NT2/D1 (cell line): ENCODE data around the gene CSRP1.
"Not testable (repeated sequence)": the region's sequence is repeated elsewhere in the genome, so short reads cannot be mapped to it uniquely, and the experiment has no call there.

Experiments used
- DNase-seq: peaks from one replicate; pipeline ENCODE4 v3.0.0-alpha.2; 2011; ENCODE audit warnings: low read depth, low spot score
- H3K27me3 ChIP-seq: 2 replicates; pipeline ENCODE4 v1.6.0; 2011; ENCODE audit warnings: mild to moderate bottlenecking; ENCODE audit not compliant: insufficient read length, insufficient read depth
- H3K36me3 ChIP-seq: 2 replicates; pipeline ENCODE4 v1.6.1; 2011; ENCODE audit warnings: mild to moderate bottlenecking, low read length, mixed read lengths; ENCODE audit not compliant: insufficient read depth, insufficient read length
- H3K4me1 ChIP-seq: 2 replicates; pipeline ENCODE4 v1.5.1; 2011; ENCODE audit not compliant: insufficient read depth, insufficient read length
- H3K4me3 ChIP-seq: 2 replicates; pipeline ENCODE4 v1.5.1; 2011; ENCODE audit warnings: low read depth; ENCODE audit not compliant: insufficient read length
- H3K9ac ChIP-seq: 2 replicates; pipeline ENCODE4 v1.6.0; 2011; ENCODE audit warnings: low read depth; ENCODE audit not compliant: insufficient read length
- H3K9me3 ChIP-seq: 2 replicates; pipeline ENCODE4 v1.5.1; 2011; ENCODE audit warnings: mild to moderate bottlenecking, low read length; ENCODE audit not compliant: insufficient read depth
- SUZ12 ChIP-seq: IDR thresholded peaks from 2 replicates; pipeline ENCODE4 v1.6.1; 2011; ENCODE audit not compliant: insufficient read length, insufficient read depth; ENCODE audit errors: extremely low read depth
- YY1 ChIP-seq: IDR thresholded peaks from 2 replicates; pipeline ENCODE4 v1.6.1; 2011; ENCODE audit not compliant: insufficient read length, insufficient read depth
- ZNF274 ChIP-seq: IDR thresholded peaks from 2 replicates; pipeline ENCODE4 v1.6.1; 2011; ENCODE audit warnings: mild to moderate bottlenecking, low read depth, low read length

Gene CSRP1

DNA sequence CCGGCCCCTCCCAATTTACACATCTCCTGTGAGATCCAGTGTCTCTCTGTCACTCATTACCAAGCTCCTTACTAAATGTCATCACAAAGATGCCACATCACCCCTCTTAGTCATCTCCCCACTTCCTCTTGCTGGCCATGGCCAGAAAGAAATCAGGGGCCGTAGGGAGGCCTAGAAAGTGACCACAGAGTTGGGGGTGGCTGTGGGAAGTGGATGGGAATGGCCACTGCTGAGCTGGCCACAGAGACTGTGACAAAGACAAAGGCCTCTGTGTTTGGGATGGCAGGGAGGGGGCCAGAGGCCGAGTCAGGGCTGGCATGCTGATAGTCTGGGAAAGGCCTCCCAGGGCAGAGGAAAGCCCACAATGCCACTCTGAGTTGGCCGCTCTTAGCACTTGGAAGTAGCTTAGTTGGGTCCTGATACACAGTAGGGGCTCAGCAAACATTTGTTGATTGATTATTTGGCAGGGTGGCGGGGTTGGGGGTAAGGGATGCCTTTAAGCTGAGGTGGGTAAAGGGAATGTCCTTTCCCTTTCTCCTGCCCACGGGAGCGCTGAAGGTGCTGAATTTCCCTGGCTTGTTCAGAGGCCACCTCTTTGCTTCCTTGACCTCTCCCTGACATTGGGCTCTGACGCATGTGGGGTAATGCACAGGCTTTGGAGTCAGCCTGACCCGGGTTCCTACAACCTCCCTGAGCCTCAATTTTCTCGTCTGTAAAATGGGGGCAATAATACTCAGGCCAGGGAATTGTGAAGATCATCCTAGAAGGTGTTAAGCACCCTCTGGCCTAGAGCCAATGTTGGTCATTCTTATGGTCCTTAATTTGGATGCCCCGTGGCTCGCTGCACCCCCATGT lies 45.2 kb upstream of the CSRP1 start:
- no peak overlapping the region for H3K9ac ChIP-seq
- no peaks in the 10 kb centered on the region for H3K36me3 ChIP-seq
- H3K9me3 ChIP-seq = no peaks in the 10 kb centered on the region
- H3K27me3 ChIP-seq = no peaks in the 10 kb centered on the region
- no peak for DNase-seq
- TF ChIP-seq SUZ12 (no peak), YY1 (no peak), ZNF274 (no peak)
- no peak overlapping the region for H3K4me3 ChIP-seq
- peaks cover 9% of the 10 kb centered on the region for H3K4me1 ChIP-seq

GRCh38 chr1:201551096-201551495 lies 44.2 kb upstream of the CSRP1 start:
- no peak for DNase-seq
- TF ChIP-seq ZNF274 = no peak
- no peak for TF ChIP-seq YY1
- no peak for TF ChIP-seq SUZ12

GRCh38 chr1:201549522-201549921 lies 42.6 kb upstream of the CSRP1 start:
- not testable (repeated sequence) for H3K9me3 ChIP-seq, H3K9ac ChIP-seq, H3K4me1 ChIP-seq, H3K4me3 ChIP-seq, DNase-seq, H3K36me3 ChIP-seq, H3K27me3 ChIP-seq

More at GRCh38 chr1:201551096-201551495, 44.2 kb upstream of the CSRP1 start:
- Histone ChIP-seq H3K9ac (no peak overlapping the region), H3K27me3 (no peaks in the 10 kb centered on the region), H3K4me3 (no peak overlapping the region), H3K9me3 (no peaks in the 10 kb centered on the region), H3K36me3 (no peaks in the 10 kb centered on the region), H3K4me1 (peaks cover 6% of the 10 kb centered on the region)

DNA sequence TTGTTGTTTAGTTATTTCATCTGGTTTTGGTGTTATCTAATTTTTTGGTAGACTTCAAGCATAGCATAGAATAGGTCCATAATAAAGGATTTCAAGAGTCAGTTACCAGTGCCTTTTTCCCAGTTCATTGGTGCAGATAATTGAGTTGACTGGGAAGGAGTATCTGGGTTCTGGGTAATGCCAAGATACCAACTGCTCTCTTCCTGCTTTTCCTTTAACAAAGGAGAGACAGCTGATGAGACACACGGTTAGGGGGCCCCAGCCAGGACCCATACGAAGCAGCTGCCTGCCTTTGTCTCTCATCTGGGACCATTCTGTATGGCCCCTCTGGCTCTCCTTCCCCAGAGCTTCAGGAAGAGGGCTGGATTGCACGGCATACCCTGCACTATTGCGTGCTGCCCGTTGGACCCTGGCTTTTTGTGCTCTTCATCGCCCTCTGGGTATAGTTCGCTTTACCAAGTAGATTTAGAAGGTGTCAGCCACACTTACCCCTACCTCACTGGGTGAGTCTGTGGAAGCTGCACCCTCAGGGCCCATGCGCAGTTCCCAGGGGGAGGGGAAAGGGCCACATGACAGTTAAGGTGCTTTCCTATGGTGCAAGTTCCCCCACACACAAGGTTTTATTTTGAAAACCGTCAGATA lies 39.0 kb upstream of the CSRP1 start:
- no peak overlapping the region for H3K9ac ChIP-seq
- no peak for TF ChIP-seq SUZ12
- H3K36me3 ChIP-seq = no peaks in the 10 kb centered on the region
- DNase-seq = no peak
- no peak overlapping the region for H3K4me3 ChIP-seq
- H3K4me1 ChIP-seq = peaks cover 5% of the 10 kb centered on the region
- H3K9me3 ChIP-seq = no peaks in the 10 kb centered on the region
- H3K27me3 ChIP-seq = peaks cover 21% of the 10 kb centered on the region

DNA sequence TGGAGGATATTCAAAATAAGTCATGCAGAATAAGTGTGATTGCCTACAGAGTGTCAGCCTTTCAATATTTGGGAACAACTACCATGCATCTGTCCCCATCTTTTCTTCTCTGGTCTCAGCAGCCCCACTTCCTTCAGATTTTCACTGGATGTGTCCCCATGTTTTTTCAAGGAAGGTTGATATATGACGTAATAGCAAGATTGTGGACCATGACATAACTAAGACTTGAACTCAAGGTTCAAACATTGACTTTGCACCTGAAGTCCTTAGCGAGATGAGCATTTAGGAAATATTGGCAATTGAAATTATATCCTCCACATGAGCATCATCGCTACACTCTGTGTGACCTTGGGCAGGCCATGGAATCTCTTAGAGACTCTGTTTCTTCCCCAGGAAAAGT lies 37.8 kb upstream of the CSRP1 start:
- no peak overlapping the region for H3K9ac ChIP-seq
- H3K27me3 ChIP-seq = peaks cover 34% of the 10 kb centered on the region
- peaks cover 5% of the 10 kb centered on the region for H3K4me1 ChIP-seq
- H3K9me3 ChIP-seq = no peaks in the 10 kb centered on the region
- no peaks in the 10 kb centered on the region for H3K36me3 ChIP-seq
- H3K4me3 ChIP-seq = no peak overlapping the region
- TF ChIP-seq ZNF274 = no peak
- TF ChIP-seq SUZ12 = no peak
- no peak for TF ChIP-seq YY1
- no peak for DNase-seq

- DNase-seq = no peak
- H3K4me1 ChIP-seq = peaks cover 5% of the 10 kb centered on the region
- H3K4me3 ChIP-seq = no peak overlapping the region
- TF ChIP-seq SUZ12 = no peak
- TF ChIP-seq YY1 = no peak
- TF ChIP-seq ZNF274 = no peak
- H3K9me3 ChIP-seq = no peaks in the 10 kb centered on the region
- H3K36me3 ChIP-seq = no peaks in the 10 kb centered on the region
- peaks cover 41% of the 10 kb centered on the region for H3K27me3 ChIP-seq
- no peak overlapping the region for H3K9ac ChIP-seq
Observed at GRCh38 chr1:201543871-201544642, 37.1 kb upstream of the CSRP1 start.

- peaks cover 10% of the 10 kb centered on the region for H3K4me1 ChIP-seq
Observed at GRCh38 chr1:201542309-201543035, 35.5 kb upstream of the CSRP1 start.

More at GRCh38 chr1:201542309-201543035, 35.5 kb upstream of the CSRP1 start:
- no peak for DNase-seq
- H3K9me3 ChIP-seq = no peaks in the 10 kb centered on the region
- no peak overlapping the region for H3K9ac ChIP-seq
- H3K4me3 ChIP-seq = no peak overlapping the region
- no peak for TF ChIP-seq YY1
- no peak for TF ChIP-seq SUZ12
- TF ChIP-seq ZNF274 = no peak
- no peaks in the 10 kb centered on the region for H3K36me3 ChIP-seq
- peaks cover 56% of the 10 kb centered on the region for H3K27me3 ChIP-seq
